Measurements from ENCODE around the gene SPR. TPM values are rescaled to one million over a fixed set of nuclear protein-coding genes. Genes with fewer than 3 reads are reported as not detected.

SPR gene
- total and polyA plus RNA-seq, 2 of the 4 experiments (the other 2 are of a cell fraction), result 14.3 to 17.4 TPM

- Histone ChIP-seq H4K5ac (ENCODE audit: low read depth, low read length) (no peak overlapping the region), H3K4me1 (ENCODE audit: control insufficient read depth, insufficient read depth, low read length) (no peaks in the 10 kb centered on the region), H2AK5ac (ENCODE audit: low read depth, low read length) (no peak overlapping the region), H3K79me1 (ENCODE audit: low read depth in 1 of 2, low read length in 2 of 2) (no peaks in the 10 kb centered on the region), H3K9me1 (ENCODE audit: insufficient read depth, low read length) (no peaks in the 10 kb centered on the region), H2BK120ac (ENCODE audit: low read depth, low read length) (no peak overlapping the region), H2BK15ac (ENCODE audit: low read depth, low read length) (no peak overlapping the region), H3K4me2 (ENCODE audit: low read depth, low read length) (no peak overlapping the region), H2BK20ac (ENCODE audit: low read depth, low read length) (no peak overlapping the region), H2AK9ac (replicated peaks; ENCODE audit: low read depth, low read length, poor library complexity) (no peak overlapping the region), H3K4me3 (ENCODE audit: insufficient read depth, low read depth, low read length) (no peak overlapping the region), H3K23ac (ENCODE audit: low read depth, low read length) (no peak overlapping the region), H4K20me1 (ENCODE audit: insufficient read depth, low read length) (no peaks in the 10 kb centered on the region), H3K9ac (ENCODE audit: low read depth, low read length) (no peak overlapping the region), H3K14ac (replicated peaks; ENCODE audit: low read depth, low read length) (no peak overlapping the region), H3K36me3 (ENCODE audit: control insufficient read depth, insufficient read depth, low read length) (no peaks in the 10 kb centered on the region), H3K27ac (ENCODE audit: insufficient read depth, low read length) (no peak overlapping the region), H3K56ac (ENCODE audit: extremely low read depth, insufficient read depth, low read length) (no peak overlapping the region), H3K27me3 (ENCODE audit: control insufficient read depth, insufficient read depth, low read length) (peaks cover 14% of the 10 kb centered on the region), H3K9me3 (ENCODE audit: control insufficient read depth, insufficient read depth, low read length) (0 out of 2 replicates have a peak, but pooled peaks cover 2% of the 10 kb centered on the region), H3K4ac (ENCODE audit: low read depth, low read length) (no peak overlapping the region), H3K18ac (ENCODE audit: low read depth, low read length) (no peak overlapping the region), H4K8ac (ENCODE audit: low read depth in 2 of 2, low read length in 2 of 2) (no peak overlapping the region), H2BK5ac (ENCODE audit: low read depth, low read length, poor library complexity, severe bottlenecking) (no peak overlapping the region), H2AFZ (replicated peaks; ENCODE audit: low read length, poor library complexity) (no peak overlapping the region), H4K91ac (ENCODE audit: insufficient read depth, low read depth, low read length) (no peak overlapping the region)
- ChIA-PET POLR2A (ENCODE audit: unreplicated experiment) (no interaction called here), CTCF (no interaction called here)
- no TSS peak for BruUV-seq (replicated peaks)
- no peak for ATAC-seq (ENCODE audit: low read depth)
- dilution Hi-C loops (cut with HindIII; ENCODE audit: low sequenced_read_pairs, unreplicated experiment) (no loop called here), in situ Hi-C loops (cut with MboI; ENCODE audit: low sequenced_read_pairs) (no loop called here), intact Hi-C loops (cut with micrococcal nuclease) (no loop called here)
- no peak for DNase-seq
- TF ChIP-seq CEBPB (IDR thresholded peaks at IDR 0.05; ENCODE audit: low read depth, low read length) (no peak), MAFK (IDR thresholded peaks at IDR 0.05; ENCODE audit: low read depth, low read length) (no peak), CHD1 (IDR thresholded peaks at IDR 0.05; ENCODE audit: low read depth, low read length) (no peak), POLR2A (IDR thresholded peaks at IDR 0.05; ENCODE audit: low read depth, low read length) (no peak), MXI1 (IDR thresholded peaks at IDR 0.05; ENCODE audit: borderline replicate concordance, low read depth, low read length) (no peak), BHLHE40 (IDR thresholded peaks at IDR 0.05; ENCODE audit: low read depth, low read length) (no peak), NFE2L2 (IDR thresholded peaks at IDR 0.05; ENCODE audit: low read depth, low read length) (no peak), RCOR1 (IDR thresholded peaks at IDR 0.05; ENCODE audit: insufficient replicate concordance, low read length) (no peak), RFX5 (IDR thresholded peaks at IDR 0.05; ENCODE audit: low read depth, low read length) (no peak), SMC3 (IDR thresholded peaks at IDR 0.05; ENCODE audit: low read depth, low read length) (no peak), RAD21 (IDR thresholded peaks at IDR 0.05; ENCODE audit: low read length) (no peak), ELK1 (IDR thresholded peaks at IDR 0.05; ENCODE audit: borderline replicate concordance, low read depth, low read length) (no peak), FOS (IDR thresholded peaks at IDR 0.05; ENCODE audit: low read depth, low read length) (no peak), MAZ (IDR thresholded peaks at IDR 0.05; ENCODE audit: borderline replicate concordance, low read depth, low read length) (no peak)
- TF ChIP-seq, protein P1, sequence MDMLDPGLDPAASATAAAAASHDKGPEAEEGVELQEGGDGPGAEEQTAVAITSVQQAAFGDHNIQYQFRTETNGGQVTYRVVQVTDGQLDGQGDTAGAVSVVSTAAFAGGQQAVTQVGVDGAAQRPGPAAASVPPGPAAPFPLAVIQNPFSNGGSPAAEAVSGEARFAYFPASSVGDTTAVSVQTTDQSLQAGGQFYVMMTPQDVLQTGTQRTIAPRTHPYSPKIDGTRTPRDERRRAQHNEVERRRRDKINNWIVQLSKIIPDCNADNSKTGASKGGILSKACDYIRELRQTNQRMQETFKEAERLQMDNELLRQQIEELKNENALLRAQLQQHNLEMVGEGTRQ (IDR thresholded peaks at IDR 0.05; ENCODE audit: low read depth, low read length), result no peak
- TF ChIP-seq, protein P2, sequence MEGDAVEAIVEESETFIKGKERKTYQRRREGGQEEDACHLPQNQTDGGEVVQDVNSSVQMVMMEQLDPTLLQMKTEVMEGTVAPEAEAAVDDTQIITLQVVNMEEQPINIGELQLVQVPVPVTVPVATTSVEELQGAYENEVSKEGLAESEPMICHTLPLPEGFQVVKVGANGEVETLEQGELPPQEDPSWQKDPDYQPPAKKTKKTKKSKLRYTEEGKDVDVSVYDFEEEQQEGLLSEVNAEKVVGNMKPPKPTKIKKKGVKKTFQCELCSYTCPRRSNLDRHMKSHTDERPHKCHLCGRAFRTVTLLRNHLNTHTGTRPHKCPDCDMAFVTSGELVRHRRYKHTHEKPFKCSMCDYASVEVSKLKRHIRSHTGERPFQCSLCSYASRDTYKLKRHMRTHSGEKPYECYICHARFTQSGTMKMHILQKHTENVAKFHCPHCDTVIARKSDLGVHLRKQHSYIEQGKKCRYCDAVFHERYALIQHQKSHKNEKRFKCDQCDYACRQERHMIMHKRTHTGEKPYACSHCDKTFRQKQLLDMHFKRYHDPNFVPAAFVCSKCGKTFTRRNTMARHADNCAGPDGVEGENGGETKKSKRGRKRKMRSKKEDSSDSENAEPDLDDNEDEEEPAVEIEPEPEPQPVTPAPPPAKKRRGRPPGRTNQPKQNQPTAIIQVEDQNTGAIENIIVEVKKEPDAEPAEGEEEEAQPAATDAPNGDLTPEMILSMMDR (conservative IDR thresholded peaks at IDR 0.05; ENCODE audit: low read depth, low read length), result no peak
Measured at GRCh38 chr2:72871880-72872279, 15.3 kb upstream of the SPR start.
